GM19328 (cell line): ENCODE results near the gene TAS2R5.
A peak's percentile ranks its signal among the peaks of the same experiment; 100 is the strongest.
"Not testable (repeated sequence)": the region's sequence is repeated elsewhere in the genome, so short reads cannot be mapped to it uniquely, and the experiment has no call there.

Source experiments
- ATAC-seq: cut with Tn5 transposase; IDR thresholded peaks from one replicate; pipeline ENCODE4 v1.9.1; 2021; ENCODE audit warnings: mild to moderate bottlenecking, moderate library complexity; ENCODE audit not compliant: unreplicated experiment

Gene TAS2R5

GRCh38 chr7:141789917-141790316, at the start of gene TAS2R5:
Gene TAS2R5, plus strand, starts transcription at chr7:141790217. Its CDS starts 145 bp downstream, at chr7:141790362.
- no peak for ATAC-seq

- ATAC-seq = no peak
Observed at GRCh38 chr7:141742229-141742628, 47.8 kb upstream of the TAS2R5 start.

- no peak for ATAC-seq
Observed at GRCh38 chr7:141744131-141744530, 45.9 kb upstream of the TAS2R5 start.

- no peak for ATAC-seq
Observed at GRCh38 chr7:141748396-141748795, 41.6 kb upstream of the TAS2R5 start.

GRCh38 chr7:141751904-141752303, 38.1 kb upstream of the TAS2R5 start:
- not testable (repeated sequence) for ATAC-seq

- ATAC-seq = no peak
Observed at GRCh38 chr7:141752634-141753033, 37.4 kb upstream of the TAS2R5 start.

GRCh38 chr7:141754939-141755338, 35.1 kb upstream of the TAS2R5 start:
- no peak for ATAC-seq

GRCh38 chr7:141763797-141764196, 26.2 kb upstream of the TAS2R5 start, which contains the start of gene TAS2R3:
Gene TAS2R3, plus strand, starts transcription at chr7:141764097. Its CDS starts 62 bp downstream, at chr7:141764159.
- ATAC-seq = no peak

GRCh38 chr7:141770083-141770583, 19.9 kb upstream of the TAS2R5 start:
- not testable (repeated sequence) for ATAC-seq

GRCh38 chr7:141776374-141776773, 13.6 kb upstream of the TAS2R5 start, which contains the start of gene TAS2R4:
Gene TAS2R4, plus strand, starts transcription at chr7:141776674. Its CDS starts 1,815 bp downstream, at chr7:141778489.
- ATAC-seq = no peak

- peak; percentile 64 for ATAC-seq
Observed at GRCh38 chr7:141785706-141786552, 4.1 kb upstream of the TAS2R5 start.

- ATAC-seq = no peak
Observed at GRCh38 chr7:141788296-141788695, 1.7 kb upstream of the TAS2R5 start.

GRCh38 chr7:141792526-141792925, 2.5 kb downstream of the TAS2R5 start:
- ATAC-seq = no peak

GRCh38 chr7:141820067-141820466, 30.1 kb downstream of the TAS2R5 start:
- ATAC-seq = no peak

- not testable (repeated sequence) for ATAC-seq
Observed at GRCh38 chr7:141822432-141822831, 32.4 kb downstream of the TAS2R5 start.

GRCh38 chr7:141837683-141838082, 47.7 kb downstream of the TAS2R5 start:
- no peak for ATAC-seq

- ATAC-seq = no peak
Observed at GRCh38 chr7:141838581-141838980, 48.6 kb downstream of the TAS2R5 start.

GRCh38 chr7:141839256-141839655, 49.2 kb downstream of the TAS2R5 start:
- no peak for ATAC-seq

- no peak for ATAC-seq
Observed at GRCh38 chr7:141840708-141841107, 50.7 kb downstream of the TAS2R5 start.
